IPS-NIHi11 (cell line): ENCODE data around the gene COPG2.
"Not testable (repeated sequence)": the region's sequence is repeated elsewhere in the genome, so short reads cannot be mapped to it uniquely, and the experiment has no call there.

Source experiments
- DNase-seq: peaks from one replicate; pipeline ENCODE4 v3.0.0; 2012; ENCODE audit warnings: mixed read lengths, low spot score

COPG2 gene

GRCh38 chr7:130560972-130561371 is 107.6 kb downstream of the COPG2 start:
- DNase-seq = peak; percentile 47

- no peak for DNase-seq
Observed at GRCh38 chr7:130559184-130559583, 109.4 kb downstream of the COPG2 start.

GRCh38 chr7:130554481-130554880 is 114.1 kb downstream of the COPG2 start:
- DNase-seq = no peak

- DNase-seq = no peak
Observed at GRCh38 chr7:130553398-130554029, 115.0 kb downstream of the COPG2 start.

- no peak for DNase-seq
Observed at GRCh38 chr7:130544356-130544755, 124.2 kb downstream of the COPG2 start.

GRCh38 chr7:130543487-130544010 is 125.0 kb downstream of the COPG2 start:
- DNase-seq = no peak

GRCh38 chr7:130542297-130542696 is 126.3 kb downstream of the COPG2 start:
- DNase-seq = not testable (repeated sequence)

- not testable (repeated sequence) for DNase-seq
Observed at GRCh38 chr7:130541287-130541686, 127.3 kb downstream of the COPG2 start.

- not testable (repeated sequence) for DNase-seq
Observed at GRCh38 chr7:130537894-130538293, 130.7 kb downstream of the COPG2 start.

- DNase-seq = no peak
Observed at GRCh38 chr7:130529417-130529816, 139.1 kb downstream of the COPG2 start.

- DNase-seq = not testable (repeated sequence)
Observed at GRCh38 chr7:130527752-130528355, 140.7 kb downstream of the COPG2 start.

- DNase-seq = no peak
Observed at GRCh38 chr7:130524628-130525027, 143.9 kb downstream of the COPG2 start.

- DNase-seq = not testable (repeated sequence)
Observed at GRCh38 chr7:130523519-130524125, 144.9 kb downstream of the COPG2 start.

GRCh38 chr7:130521258-130521951 is 147.1 kb downstream of the COPG2 start:
- no peak for DNase-seq

- no peak for DNase-seq
Observed at GRCh38 chr7:130515315-130516040, 153.1 kb downstream of the COPG2 start.

GRCh38 chr7:130513447-130513846 is 155.1 kb downstream of the COPG2 start:
- no peak for DNase-seq

GRCh38 chr7:130512038-130512437 is 156.5 kb downstream of the COPG2 start:
- not testable (repeated sequence) for DNase-seq

- DNase-seq = no peak
Observed at GRCh38 chr7:130506358-130506757, 162.2 kb downstream of the COPG2 start.

- DNase-seq = no peak
Observed at GRCh38 chr7:130505753-130506152, 162.8 kb downstream of the COPG2 start.

GRCh38 chr7:130500910-130501309 is 167.6 kb downstream of the COPG2 start:
- DNase-seq = no peak

GRCh38 chr7:130500463-130500862 is 168.1 kb downstream of the COPG2 start:
- no peak for DNase-seq

- DNase-seq = no peak
Observed at GRCh38 chr7:130494431-130494858, 174.1 kb downstream of the COPG2 start.
